ENCODE measurements around the gene HNRNPUL1. TPM values are rescaled to one million over a fixed set of nuclear protein-coding genes. Genes with fewer than 3 reads are reported as not detected.

Gene HNRNPUL1
- total RNA-seq, 1 donor from 2014 or later, result 256 TPM

GRCh38 chr19:41238244-41238643, 25.9 kb upstream of the HNRNPUL1 start:
- DNase-seq (ENCODE audit: low spot score, unreplicated experiment), result no peak
- TF ChIP-seq CTCF (IDR thresholded peaks at IDR 0.05; ENCODE audit: unreplicated experiment), result no peak
- no peaks in the 10 kb centered on the region for H3K9me3 Mint-ChIP-seq (ENCODE audit: low read depth)
- H3K36me3 Mint-ChIP-seq (ENCODE audit: insufficient read depth), result peaks cover 2% of the 10 kb centered on the region
- H3K4me3 Mint-ChIP-seq (ENCODE audit: low read depth), result no peak overlapping the region
- no peaks in the 10 kb centered on the region for H3K4me1 Mint-ChIP-seq (ENCODE audit: low read depth)
- no peak overlapping the region for H3K27ac Mint-ChIP-seq
- H3K27me3 Mint-ChIP-seq, result no peaks in the 10 kb centered on the region

GRCh38 chr19:41239363-41239762, 24.8 kb upstream of the HNRNPUL1 start:
- Mint-ChIP-seq H3K4me3 (ENCODE audit: low read depth) (no peak overlapping the region), H3K9me3 (ENCODE audit: low read depth) (no peaks in the 10 kb centered on the region), H3K27ac (no peak overlapping the region), H3K27me3 (no peaks in the 10 kb centered on the region), H3K4me1 (ENCODE audit: low read depth) (no peaks in the 10 kb centered on the region), H3K36me3 (ENCODE audit: insufficient read depth) (peaks cover 2% of the 10 kb centered on the region)
- TF ChIP-seq CTCF (IDR thresholded peaks at IDR 0.05; ENCODE audit: unreplicated experiment), result no peak
- DNase-seq (ENCODE audit: low spot score, unreplicated experiment), result no peak

- no peak for TF ChIP-seq CTCF (IDR thresholded peaks at IDR 0.05; ENCODE audit: unreplicated experiment)
- H3K4me1 Mint-ChIP-seq (ENCODE audit: low read depth), result no peaks in the 10 kb centered on the region
- no peak overlapping the region for H3K27ac Mint-ChIP-seq
- no peaks in the 10 kb centered on the region for H3K27me3 Mint-ChIP-seq
- no peaks in the 10 kb centered on the region for H3K9me3 Mint-ChIP-seq (ENCODE audit: low read depth)
- no peak for DNase-seq (ENCODE audit: low spot score, unreplicated experiment)
- H3K36me3 Mint-ChIP-seq (ENCODE audit: insufficient read depth), result peaks cover 2% of the 10 kb centered on the region
- no peak overlapping the region for H3K4me3 Mint-ChIP-seq (ENCODE audit: low read depth)
Measured at GRCh38 chr19:41239961-41240574, 24.1 kb upstream of the HNRNPUL1 start.

- Mint-ChIP-seq H3K4me3 (ENCODE audit: low read depth) (no peak overlapping the region), H3K4me1 (ENCODE audit: low read depth) (no peaks in the 10 kb centered on the region), H3K27me3 (no peaks in the 10 kb centered on the region), H3K9me3 (ENCODE audit: low read depth) (no peaks in the 10 kb centered on the region), H3K36me3 (ENCODE audit: insufficient read depth) (peaks cover 3% of the 10 kb centered on the region), H3K27ac (no peak overlapping the region)
- DNase-seq (ENCODE audit: low spot score, unreplicated experiment), result no peak
- no peak for TF ChIP-seq CTCF (IDR thresholded peaks at IDR 0.05; ENCODE audit: unreplicated experiment)
Measured at GRCh38 chr19:41241859-41242258, 22.3 kb upstream of the HNRNPUL1 start.

- Mint-ChIP-seq H3K4me3 (ENCODE audit: low read depth) (no peak overlapping the region), H3K27me3 (no peaks in the 10 kb centered on the region), H3K4me1 (ENCODE audit: low read depth) (no peaks in the 10 kb centered on the region), H3K27ac (no peak overlapping the region), H3K9me3 (ENCODE audit: low read depth) (no peaks in the 10 kb centered on the region), H3K36me3 (ENCODE audit: insufficient read depth) (peaks cover 9% of the 10 kb centered on the region)
- no peak for TF ChIP-seq CTCF (IDR thresholded peaks at IDR 0.05; ENCODE audit: unreplicated experiment)
- DNase-seq (ENCODE audit: low spot score, unreplicated experiment), result no peak
Measured at GRCh38 chr19:41244117-41244516, 20.1 kb upstream of the HNRNPUL1 start.

Measured in progenitor cell of endocrine pancreas (in vitro differentiated cells).